HL-60 (cell line): ENCODE results near the gene PTGES2.

Experiments
- DNase-seq, 2 experiments: peaks; one replicate each; pipeline ENCODE4 v3.0.0-alpha.2; 2010 to 2020; ENCODE audit warnings: low read depth in 1 of 2, low spot score in 1 of 2
- H3K27ac ChIP-seq: fragments of 250-450 bp; sonication (Bioruptor Pico); replicated peaks from 2 replicates; pipeline ENCODE4 v1.5.1; 2020; ENCODE audit warnings: mild to moderate bottlenecking, moderate library complexity
- H3K27me3 ChIP-seq: fragments of 250-450 bp; sonication (Bioruptor Pico); 2 replicates; pipeline ENCODE4 v1.5.1; 2021; ENCODE audit warnings: mild to moderate bottlenecking, moderate library complexity; ENCODE audit not compliant: insufficient read depth, poor library complexity, severe bottlenecking
- H3K4me3 ChIP-seq: replicated peaks from 2 replicates; pipeline ENCODE4 v1.5.1; 2011; ENCODE audit warnings: mild to moderate bottlenecking, control low read depth, low read length; ENCODE audit not compliant: insufficient read depth
- GABPA ChIP-seq: IDR thresholded peaks from 2 replicates; pipeline ENCODE4 v1.6.1; 2012; ENCODE audit warnings: low read depth
- POLR2AphosphoS5 ChIP-seq: IDR thresholded peaks from 2 replicates; pipeline ENCODE4 v1.6.1; 2012; ENCODE audit warnings: low read depth
- REST ChIP-seq: IDR thresholded peaks from 2 replicates; pipeline ENCODE4 v1.6.1; 2012; ENCODE audit warnings: low read depth; ENCODE audit not compliant: insufficient replicate concordance
- SPI1 ChIP-seq: IDR thresholded peaks from 2 replicates; pipeline ENCODE4 v1.6.1; 2012; ENCODE audit warnings: low read depth, mild to moderate bottlenecking, borderline replicate concordance
- TF ChIP-seq, protein P1 (sequence below): IDR thresholded peaks from one replicate; pipeline ENCODE4 v1.5.1; 2011; ENCODE audit warnings: low read length, control low read depth, inconsistent platforms; ENCODE audit not compliant: insufficient read depth

The PTGES2 gene

DNA sequence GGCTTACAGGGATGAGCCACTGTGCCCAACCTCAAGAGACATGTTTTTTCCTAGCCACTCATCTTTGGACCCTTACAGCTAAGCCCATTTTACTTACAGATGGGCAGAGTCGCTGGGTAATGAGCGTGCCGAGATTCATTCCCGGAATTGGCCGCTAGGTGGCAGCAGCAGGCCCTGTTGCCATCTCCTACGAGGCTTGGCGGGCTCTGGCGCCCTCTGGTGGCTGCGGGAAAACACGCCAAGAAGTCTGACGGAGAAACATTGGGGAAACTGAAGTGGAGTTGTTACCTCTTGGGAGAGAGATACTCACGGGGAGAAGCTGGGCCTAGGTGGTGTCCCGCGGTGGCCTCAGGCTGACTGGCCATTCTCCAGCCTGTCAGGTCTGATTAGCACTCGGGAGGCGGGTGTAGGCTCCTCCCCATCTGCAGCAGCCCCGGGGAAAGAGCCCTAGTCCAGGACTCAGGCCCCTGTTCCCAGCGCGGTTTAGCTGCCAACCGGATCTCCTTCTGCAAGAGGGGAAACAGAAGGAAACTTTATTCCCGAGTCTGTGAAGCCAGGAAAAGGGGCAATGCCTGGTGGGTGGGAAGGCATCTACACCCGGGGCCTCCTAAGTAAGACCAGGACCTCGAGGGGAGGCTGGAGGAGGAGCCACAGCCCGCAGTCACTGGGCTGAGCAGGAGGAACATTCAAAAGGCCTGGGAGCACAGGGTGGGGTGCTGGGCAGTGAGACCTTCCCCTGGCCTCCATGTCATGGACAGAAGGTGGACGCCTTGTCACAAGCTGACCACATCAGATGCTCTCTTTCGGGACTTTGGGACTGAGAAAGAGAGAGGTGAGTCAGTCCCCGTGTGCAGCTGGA is 9.7 kb downstream of the PTGES2 start:
- Histone ChIP-seq H3K27ac (no peak overlapping the region), H3K4me3 (no peak overlapping the region), H3K27me3 (no peaks in the 10 kb centered on the region)
- TF ChIP-seq POLR2AphosphoS5 (no peak), REST (no peak)
- TF ChIP-seq, protein P1, sequence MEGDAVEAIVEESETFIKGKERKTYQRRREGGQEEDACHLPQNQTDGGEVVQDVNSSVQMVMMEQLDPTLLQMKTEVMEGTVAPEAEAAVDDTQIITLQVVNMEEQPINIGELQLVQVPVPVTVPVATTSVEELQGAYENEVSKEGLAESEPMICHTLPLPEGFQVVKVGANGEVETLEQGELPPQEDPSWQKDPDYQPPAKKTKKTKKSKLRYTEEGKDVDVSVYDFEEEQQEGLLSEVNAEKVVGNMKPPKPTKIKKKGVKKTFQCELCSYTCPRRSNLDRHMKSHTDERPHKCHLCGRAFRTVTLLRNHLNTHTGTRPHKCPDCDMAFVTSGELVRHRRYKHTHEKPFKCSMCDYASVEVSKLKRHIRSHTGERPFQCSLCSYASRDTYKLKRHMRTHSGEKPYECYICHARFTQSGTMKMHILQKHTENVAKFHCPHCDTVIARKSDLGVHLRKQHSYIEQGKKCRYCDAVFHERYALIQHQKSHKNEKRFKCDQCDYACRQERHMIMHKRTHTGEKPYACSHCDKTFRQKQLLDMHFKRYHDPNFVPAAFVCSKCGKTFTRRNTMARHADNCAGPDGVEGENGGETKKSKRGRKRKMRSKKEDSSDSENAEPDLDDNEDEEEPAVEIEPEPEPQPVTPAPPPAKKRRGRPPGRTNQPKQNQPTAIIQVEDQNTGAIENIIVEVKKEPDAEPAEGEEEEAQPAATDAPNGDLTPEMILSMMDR: peak; percentile 99
- peak; percentile 61 to 93 for DNase-seq

GRCh38 chr9:128116104-128117083 is 11.1 kb downstream of the PTGES2 start:
- H3K27ac ChIP-seq: no peak overlapping the region
- DNase-seq: no peak
- no peak overlapping the region for H3K4me3 ChIP-seq
- no peaks in the 10 kb centered on the region for H3K27me3 ChIP-seq
- TF ChIP-seq POLR2AphosphoS5 (no peak), GABPA (no peak), SPI1 (no peak), REST (no peak)
- TF ChIP-seq, protein P1: no peak

- no peak overlapping the region for H3K4me3 ChIP-seq
- DNase-seq: no peak
- TF ChIP-seq GABPA (no peak), SPI1 (no peak)
- no peaks in the 10 kb centered on the region for H3K27me3 ChIP-seq
- H3K27ac ChIP-seq: no peak overlapping the region
Observed at GRCh38 chr9:128115187-128116103, 12.1 kb downstream of the PTGES2 start.
